GM21737 (cell line): ENCODE results near the gene ROR2.

Source experiments
- ATAC-seq: cut with Tn5 transposase; IDR thresholded peaks from one replicate; pipeline ENCODE4 v1.9.1; 2021; ENCODE audit warnings: mild to moderate bottlenecking, moderate library complexity; ENCODE audit not compliant: unreplicated experiment

Gene ROR2

DNA sequence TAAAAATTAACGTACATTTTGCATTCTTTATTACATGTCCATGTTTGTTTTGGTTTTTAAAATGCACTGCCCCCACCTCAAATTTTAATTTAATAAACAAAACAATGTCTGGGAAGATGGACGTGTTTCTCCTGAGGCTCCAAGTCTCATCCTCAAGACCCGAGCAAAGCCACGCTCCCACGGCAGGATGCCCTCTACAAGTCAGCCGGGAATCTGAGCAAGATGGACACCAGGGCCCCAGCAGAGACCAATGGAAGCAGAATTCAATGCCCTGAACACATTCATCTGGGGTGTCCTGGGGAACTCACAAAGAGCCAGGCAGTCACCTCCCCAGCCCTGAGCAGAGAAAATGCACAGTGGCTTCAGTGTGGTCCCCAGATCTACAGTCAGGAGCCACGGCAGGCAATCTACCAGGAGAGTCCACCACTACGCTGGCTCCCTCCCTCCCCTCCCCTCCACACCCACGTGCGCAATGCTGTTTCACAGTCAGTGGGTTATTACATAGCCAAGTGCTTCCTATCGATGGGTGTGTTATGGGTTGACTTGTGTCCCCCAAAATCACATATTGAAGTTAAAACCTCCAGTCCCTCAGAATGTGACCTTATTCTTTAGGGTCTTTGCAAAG lies 129.8 kb downstream of the ROR2 start:
- no peak for ATAC-seq

DNA sequence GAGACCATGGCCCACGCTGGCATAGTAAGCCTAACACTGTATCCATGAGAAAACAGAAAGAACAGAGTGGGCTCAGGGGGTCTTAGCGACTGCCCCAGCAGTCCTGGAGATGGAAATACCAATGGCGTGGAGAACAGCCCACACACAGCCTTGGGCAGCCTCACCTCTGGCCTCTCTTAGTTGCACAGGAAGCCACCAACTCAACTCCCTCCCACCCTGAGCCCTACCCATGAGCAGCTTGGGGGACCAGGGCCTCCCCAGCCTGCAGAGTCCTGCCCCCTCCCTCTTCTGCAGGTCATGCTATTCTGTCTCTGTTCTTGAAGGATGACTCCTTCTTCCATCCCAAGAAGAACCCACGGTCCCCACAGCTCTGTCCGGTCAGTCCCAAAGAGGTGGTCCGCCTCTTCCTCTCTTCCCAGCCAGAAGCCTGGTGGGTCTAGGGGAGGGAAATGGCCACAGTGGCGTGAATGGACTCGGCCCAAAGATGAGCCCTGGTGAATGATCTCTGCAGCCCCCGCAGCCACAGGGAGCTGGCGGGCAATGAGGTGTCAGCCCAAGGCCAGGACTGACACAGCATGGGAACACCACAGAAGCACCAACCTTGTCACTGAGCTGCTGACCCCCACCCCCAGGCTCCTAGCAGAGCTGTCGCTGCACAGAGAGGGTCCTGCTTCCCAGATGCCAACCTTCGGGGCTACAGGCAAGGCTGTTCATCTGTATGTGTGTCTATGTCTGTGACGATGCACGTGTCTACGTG lies 131.2 kb downstream of the ROR2 start:
- ATAC-seq = no peak

DNA sequence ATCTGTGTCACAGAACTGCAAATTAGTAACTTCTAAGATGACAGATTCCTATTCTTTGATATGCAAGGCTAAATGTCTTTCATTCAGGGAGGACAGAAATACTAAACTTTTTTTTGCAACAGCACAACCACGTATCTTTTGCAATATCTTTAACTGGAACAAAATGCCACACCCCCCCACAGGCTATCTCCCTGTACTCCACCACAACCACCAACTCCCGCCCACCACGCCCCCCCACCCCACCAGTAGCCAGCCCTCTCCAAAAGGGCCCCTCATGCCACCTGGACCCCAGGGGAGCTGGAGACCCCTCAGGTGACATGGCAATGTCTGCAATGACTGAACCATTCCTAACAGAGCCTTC lies 131.8 kb downstream of the ROR2 start:
- ATAC-seq = no peak

DNA sequence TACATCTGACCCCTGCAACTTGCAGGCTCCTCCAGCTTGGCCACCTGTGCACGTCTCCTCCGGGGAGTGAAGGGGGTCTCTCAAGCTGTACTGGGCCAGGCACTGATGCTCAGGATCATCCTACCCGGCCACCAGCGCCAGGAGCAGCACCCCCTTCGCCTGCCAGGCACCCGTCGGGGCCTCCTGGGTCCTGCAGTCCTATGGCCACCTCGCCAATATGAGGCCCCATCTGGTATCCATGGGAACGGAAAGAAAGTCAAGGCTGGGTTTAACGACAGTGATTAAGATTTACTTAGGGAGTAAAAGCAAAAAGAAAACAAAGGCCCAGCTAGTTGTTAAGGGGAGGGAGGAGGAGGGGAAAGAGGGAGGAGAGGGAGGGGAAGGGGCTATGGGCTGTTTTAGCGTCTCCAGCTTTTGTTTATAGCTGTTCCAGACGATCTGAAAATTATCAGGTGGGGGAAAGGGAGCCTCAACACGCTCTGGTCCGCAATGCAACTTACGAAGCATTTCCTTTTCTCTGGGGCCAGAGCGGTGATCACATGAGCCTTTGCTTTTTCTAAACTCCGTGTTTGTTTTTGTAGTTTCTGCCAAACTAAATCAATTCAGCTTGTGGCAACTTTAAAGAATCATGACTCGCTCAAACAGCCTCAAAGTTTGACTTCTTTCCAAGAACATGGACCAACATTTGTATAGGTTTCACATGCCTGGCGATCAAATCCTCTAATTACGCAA lies 132.4 kb downstream of the ROR2 start:
- no peak for ATAC-seq

- no peak for ATAC-seq
Measured at GRCh38 chr9:91817106-91817492, 132.9 kb downstream of the ROR2 start.

DNA sequence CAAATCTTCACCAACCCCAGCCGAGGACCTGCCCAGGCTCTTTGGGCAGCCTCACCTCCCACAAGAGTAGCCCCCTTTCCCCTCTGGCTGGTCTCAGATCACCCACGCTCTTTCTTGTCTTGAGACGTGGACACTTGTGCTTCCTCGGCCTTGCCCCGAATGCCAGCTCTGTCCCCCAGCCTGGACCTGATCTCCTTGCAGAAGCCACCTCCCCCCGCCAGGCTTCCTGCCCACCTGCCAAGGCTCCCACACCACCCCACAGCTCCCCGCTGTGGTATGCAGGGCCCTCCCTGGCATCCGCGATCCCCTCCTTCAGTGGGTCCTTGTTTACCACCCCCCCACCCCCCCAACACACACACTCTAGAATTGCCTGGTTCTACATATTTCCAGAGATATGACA lies 133.7 kb downstream of the ROR2 start:
- ATAC-seq = no peak

DNA sequence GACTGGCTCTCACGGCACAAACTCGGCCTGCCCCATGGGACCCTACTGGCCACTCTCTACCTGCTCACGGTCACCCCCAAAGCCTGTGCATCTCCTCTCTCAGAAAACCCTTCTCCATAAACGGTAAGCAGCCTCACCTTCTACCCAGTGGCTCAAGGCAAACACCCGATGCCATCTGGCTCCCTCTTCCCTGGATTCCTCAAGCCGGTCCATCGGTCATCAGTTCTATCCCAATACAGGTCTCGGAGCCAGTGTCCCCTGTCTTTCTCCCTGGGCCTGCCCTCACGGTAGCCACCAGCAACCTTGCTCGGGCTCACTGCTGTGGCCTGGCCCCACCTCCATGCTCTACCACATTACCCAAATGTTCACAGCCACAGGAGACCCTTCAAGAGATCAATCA lies 134.1 kb downstream of the ROR2 start:
- ATAC-seq = no peak

- no peak for ATAC-seq
Measured at GRCh38 chr9:91814753-91815152, 135.3 kb downstream of the ROR2 start.

DNA sequence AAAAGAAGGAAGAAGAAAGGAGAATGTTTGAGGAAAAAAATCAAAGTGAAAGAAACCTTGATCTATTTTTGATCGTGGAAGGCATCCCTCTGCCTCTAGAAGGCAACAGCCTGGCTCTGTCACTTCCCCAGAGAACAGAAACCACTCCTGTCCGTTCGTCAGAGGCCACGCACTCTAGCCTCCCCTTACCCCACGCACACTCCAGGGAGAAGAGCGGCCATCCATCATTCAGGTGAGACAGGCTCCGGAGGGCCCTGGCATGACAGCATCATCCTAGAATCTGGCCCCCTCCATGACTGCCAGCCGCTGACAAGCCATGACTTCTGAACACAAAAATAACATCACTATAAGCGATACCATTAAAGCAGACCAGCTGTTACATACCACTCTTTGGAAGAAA lies 135.8 kb downstream of the ROR2 start:
- no peak for ATAC-seq

GRCh38 chr9:91813176-91813795 lies 136.7 kb downstream of the ROR2 start:
- no peak for ATAC-seq

DNA sequence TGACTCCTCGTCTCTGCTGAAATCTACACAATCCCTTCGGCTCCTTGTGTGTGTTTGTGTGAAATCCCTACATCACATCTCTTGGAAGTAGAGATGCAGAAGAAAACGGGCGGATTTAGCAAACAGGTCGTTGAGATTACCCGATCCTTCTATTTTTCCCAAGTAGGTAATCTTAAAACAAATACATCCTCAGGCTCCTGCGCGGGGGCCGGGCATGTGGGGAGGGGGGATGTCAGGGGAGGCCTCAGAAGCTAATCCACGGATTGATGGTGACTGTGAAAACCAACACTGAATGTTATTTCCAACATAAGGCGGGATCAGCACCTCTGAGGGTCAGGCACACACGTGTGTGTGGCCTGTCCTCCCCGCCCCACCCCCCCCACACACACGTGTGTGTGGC lies 137.8 kb downstream of the ROR2 start:
- ATAC-seq = no peak

GRCh38 chr9:91811024-91811909 lies 138.8 kb downstream of the ROR2 start:
- ATAC-seq = no peak

DNA sequence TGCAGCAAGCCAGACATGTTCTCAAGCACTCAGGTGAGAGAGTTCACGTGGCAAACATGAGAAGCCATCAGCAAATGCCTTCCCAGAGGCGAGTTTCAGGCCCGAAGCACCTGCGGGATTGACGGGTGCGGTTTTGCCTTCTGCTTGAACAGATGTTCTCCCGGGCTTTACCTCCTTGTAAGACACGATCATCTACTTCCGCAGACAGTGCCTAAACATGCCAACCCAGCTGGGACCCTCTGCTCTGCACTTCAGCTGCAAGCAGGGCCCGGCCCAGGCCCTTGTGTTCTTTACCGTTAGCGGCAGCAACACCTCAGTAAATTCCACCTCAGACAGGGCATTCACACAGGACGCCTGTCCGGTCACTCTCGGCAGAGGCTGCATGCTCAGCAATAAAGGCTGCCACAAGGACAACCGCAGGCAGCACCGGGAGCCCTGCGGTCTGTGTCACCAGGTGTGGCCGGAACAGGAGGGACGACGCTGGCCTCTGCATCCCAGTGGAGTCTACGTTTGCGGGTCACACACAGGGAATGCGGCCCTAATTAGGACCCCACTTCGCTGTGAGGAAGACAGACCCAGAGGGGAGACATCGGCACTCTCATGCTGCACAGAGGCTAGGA lies 139.6 kb downstream of the ROR2 start:
- ATAC-seq = no peak

GRCh38 chr9:91809581-91810285 lies 140.3 kb downstream of the ROR2 start:
- ATAC-seq = no peak

- no peak for ATAC-seq
Measured at GRCh38 chr9:91807643-91808246, 142.3 kb downstream of the ROR2 start.

DNA sequence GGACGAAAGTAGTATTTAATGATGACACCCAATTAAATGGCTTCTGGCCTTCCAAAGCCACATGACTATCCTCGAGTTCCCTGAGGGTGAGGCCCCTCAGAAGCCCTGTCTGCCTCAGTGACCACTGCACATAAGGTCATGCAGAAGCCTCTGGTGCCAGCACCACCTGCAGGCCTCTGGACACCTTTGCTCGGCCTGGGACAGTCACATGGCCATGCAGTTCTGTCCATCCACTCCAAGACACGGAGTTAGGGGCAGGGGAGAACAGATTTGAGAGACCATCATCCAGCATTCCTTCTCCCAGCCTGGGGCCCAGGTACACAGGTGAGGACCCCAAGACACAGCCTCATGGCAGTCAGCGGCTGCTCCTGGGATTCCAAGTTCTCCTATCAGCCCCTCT lies 145.0 kb downstream of the ROR2 start:
- no peak for ATAC-seq

- no peak for ATAC-seq
Measured at GRCh38 chr9:91803970-91804752, 145.9 kb downstream of the ROR2 start.

GRCh38 chr9:91803151-91803940 lies 146.7 kb downstream of the ROR2 start:
- no peak for ATAC-seq
